Nephron progenitor cell (in vitro differentiated cells): Measurements from ENCODE around the gene ZBTB46.
A peak's percentile ranks its signal among the peaks of the same experiment; 100 is the strongest.
"Not testable (repeated sequence)": the region's sequence is repeated elsewhere in the genome, so short reads cannot be mapped to it uniquely, and the experiment has no call there.

Experiments used
- DNase-seq: peaks from one replicate; pipeline ENCODE4 v3.0.0; 2021
- H3K27ac Mint-ChIP-seq: 2 replicates; pipeline ENCODE4 v1.8.0; 2021; ENCODE audit warnings: mild to moderate bottlenecking, moderate library complexity, mixed read lengths
- H3K27me3 Mint-ChIP-seq: 2 replicates; pipeline ENCODE4 v1.8.0; 2021; ENCODE audit warnings: mild to moderate bottlenecking, low read depth, mixed read lengths; ENCODE audit not compliant: poor library complexity
- H3K36me3 Mint-ChIP-seq: 2 replicates; pipeline ENCODE4 v1.8.0; 2021; ENCODE audit warnings: low read depth, mixed read lengths
- H3K4me1 Mint-ChIP-seq: 2 replicates; pipeline ENCODE4 v1.8.0; 2021; ENCODE audit warnings: mixed read lengths
- H3K4me3 Mint-ChIP-seq: 2 replicates; pipeline ENCODE4 v1.8.0; 2021; ENCODE audit warnings: mild to moderate bottlenecking, moderate library complexity, mixed read lengths
- H3K9me3 Mint-ChIP-seq: 2 replicates; pipeline ENCODE4 v1.8.0; 2021; ENCODE audit warnings: mild to moderate bottlenecking, moderate library complexity, mixed read lengths
- TF ChIP-seq, protein P1 (sequence below): fragments of 200-600 bp; sonication (generic); IDR thresholded peaks from 2 replicates; pipeline ENCODE4 v1.5.0; 2021; ENCODE audit warnings: antibody characterized with exemption

ZBTB46 gene

DNA sequence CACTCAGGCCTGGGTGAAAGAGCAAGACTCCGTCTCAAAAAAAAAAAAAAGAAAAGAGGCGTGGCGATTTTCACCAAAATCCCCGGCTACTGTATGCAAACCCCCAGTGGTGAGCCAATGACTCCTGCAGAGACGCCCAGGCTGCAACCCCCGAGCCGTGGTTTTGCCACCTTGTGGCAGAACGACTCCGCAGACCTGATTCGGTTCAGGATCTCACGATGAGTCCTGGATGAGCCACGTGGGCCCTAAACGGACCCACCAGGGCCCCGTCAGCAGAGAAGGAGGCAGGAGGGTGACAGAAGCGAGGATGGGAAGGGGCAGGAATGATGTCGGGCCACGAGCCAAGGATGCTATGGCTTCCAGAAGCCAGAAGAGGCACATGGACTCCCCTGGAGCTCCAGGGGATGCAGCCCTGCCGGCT lies 49.0 kb downstream of the ZBTB46 start:
- Mint-ChIP-seq H3K4me1 (peaks cover 9% of the 10 kb centered on the region), H3K36me3 (peaks cover 35% of the 10 kb centered on the region), H3K27me3 (peaks cover 8% of the 10 kb centered on the region), H3K27ac (no peak overlapping the region), H3K9me3 (no peaks in the 10 kb centered on the region), H3K4me3 (no peak overlapping the region)
- TF ChIP-seq, protein P1, sequence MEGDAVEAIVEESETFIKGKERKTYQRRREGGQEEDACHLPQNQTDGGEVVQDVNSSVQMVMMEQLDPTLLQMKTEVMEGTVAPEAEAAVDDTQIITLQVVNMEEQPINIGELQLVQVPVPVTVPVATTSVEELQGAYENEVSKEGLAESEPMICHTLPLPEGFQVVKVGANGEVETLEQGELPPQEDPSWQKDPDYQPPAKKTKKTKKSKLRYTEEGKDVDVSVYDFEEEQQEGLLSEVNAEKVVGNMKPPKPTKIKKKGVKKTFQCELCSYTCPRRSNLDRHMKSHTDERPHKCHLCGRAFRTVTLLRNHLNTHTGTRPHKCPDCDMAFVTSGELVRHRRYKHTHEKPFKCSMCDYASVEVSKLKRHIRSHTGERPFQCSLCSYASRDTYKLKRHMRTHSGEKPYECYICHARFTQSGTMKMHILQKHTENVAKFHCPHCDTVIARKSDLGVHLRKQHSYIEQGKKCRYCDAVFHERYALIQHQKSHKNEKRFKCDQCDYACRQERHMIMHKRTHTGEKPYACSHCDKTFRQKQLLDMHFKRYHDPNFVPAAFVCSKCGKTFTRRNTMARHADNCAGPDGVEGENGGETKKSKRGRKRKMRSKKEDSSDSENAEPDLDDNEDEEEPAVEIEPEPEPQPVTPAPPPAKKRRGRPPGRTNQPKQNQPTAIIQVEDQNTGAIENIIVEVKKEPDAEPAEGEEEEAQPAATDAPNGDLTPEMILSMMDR = no peak
- no peak for DNase-seq

DNA sequence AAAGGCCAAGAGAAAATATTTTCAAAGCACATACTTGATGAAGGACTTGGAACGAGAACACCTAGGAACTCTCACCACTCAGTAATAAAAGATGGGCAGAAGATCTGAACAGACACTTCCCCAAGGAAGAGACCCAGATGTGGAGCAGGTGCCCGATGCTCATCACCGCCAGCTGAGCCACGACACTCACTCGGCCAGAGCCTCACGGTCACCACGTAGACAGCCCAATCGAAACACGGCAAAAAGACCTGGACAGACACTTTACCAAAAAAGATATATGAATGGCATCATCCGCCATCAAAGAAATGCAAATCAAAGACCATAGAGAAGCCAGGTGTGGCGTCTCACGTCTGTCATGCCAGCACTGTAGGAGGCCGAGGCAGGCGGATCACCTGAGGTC lies 49.9 kb downstream of the ZBTB46 start:
- peaks cover 8% of the 10 kb centered on the region for H3K27me3 Mint-ChIP-seq
- no peaks in the 10 kb centered on the region for H3K9me3 Mint-ChIP-seq
- H3K4me3 Mint-ChIP-seq = no peak overlapping the region
- no peak for DNase-seq
- peak overlapping the region; percentile 55 for H3K27ac Mint-ChIP-seq
- TF ChIP-seq, protein P1 = no peak
- H3K4me1 Mint-ChIP-seq = peaks cover 16% of the 10 kb centered on the region
- peaks cover 32% of the 10 kb centered on the region for H3K36me3 Mint-ChIP-seq

DNA sequence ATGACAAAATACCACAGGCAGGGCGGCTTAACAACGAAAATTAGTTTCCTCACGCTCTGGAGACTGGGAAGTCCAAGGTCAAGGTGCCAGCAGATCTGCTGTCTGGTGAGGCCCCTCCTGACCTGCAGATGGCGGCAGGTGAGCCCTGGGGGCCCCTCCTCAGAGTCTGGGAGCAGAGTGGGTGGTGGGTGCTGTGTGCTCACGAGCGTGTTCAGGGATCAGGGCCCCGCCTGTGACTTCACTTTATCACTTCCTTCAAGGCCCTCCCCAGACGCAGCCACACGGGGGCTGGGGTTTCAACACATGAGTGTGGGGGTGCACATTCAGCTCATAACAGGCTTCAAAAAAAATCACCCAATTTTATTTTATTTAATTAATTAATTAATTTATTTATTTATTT lies 52.2 kb downstream of the ZBTB46 start:
- no peak overlapping the region for H3K4me3 Mint-ChIP-seq
- H3K4me1 Mint-ChIP-seq = peaks cover 32% of the 10 kb centered on the region
- TF ChIP-seq, protein P1 = no peak
- no peaks in the 10 kb centered on the region for H3K9me3 Mint-ChIP-seq
- H3K36me3 Mint-ChIP-seq = peaks cover 43% of the 10 kb centered on the region
- peaks cover 10% of the 10 kb centered on the region for H3K27me3 Mint-ChIP-seq
- no peak overlapping the region for H3K27ac Mint-ChIP-seq
- no peak for DNase-seq

DNA sequence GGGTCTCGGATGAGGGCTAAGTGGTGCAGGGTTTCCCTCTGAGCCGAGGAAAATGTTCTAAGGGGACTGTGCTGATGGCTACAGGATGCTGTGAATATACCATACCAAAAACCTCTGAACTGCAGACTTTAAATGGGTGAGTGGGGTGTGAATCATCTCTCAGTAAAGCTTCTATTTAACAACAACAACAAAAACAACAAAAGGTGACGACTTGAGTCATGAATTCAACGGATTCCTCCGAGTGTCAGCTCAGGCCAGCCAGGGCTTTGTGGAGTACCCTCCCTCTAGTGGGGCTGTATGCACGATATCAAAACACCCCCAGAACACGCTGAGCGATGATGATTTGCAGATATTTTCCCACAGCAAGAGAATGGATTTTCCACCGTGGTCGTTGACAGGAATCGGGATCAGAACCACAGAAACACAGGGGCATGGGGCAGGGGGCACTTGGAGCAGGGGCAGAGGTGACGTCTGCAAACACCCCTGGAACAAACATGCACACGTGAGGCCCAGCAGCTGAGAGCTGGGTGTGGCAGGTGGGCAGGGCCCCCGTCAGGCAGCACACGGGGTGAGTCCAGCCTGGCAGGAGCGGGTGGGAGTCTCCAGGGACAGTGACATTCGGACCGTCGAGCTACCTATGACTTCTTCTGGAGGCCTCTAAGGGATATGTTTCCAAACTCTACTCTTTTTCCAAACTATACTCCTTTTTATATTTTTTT lies 52.9 kb downstream of the ZBTB46 start:
- H3K27ac Mint-ChIP-seq = no peak overlapping the region
- H3K9me3 Mint-ChIP-seq = no peaks in the 10 kb centered on the region
- H3K36me3 Mint-ChIP-seq = peaks cover 43% of the 10 kb centered on the region
- DNase-seq = no peak
- H3K4me3 Mint-ChIP-seq = no peak overlapping the region
- H3K4me1 Mint-ChIP-seq = peaks cover 32% of the 10 kb centered on the region
- TF ChIP-seq, protein P1 = no peak
- H3K27me3 Mint-ChIP-seq = peaks cover 7% of the 10 kb centered on the region

DNA sequence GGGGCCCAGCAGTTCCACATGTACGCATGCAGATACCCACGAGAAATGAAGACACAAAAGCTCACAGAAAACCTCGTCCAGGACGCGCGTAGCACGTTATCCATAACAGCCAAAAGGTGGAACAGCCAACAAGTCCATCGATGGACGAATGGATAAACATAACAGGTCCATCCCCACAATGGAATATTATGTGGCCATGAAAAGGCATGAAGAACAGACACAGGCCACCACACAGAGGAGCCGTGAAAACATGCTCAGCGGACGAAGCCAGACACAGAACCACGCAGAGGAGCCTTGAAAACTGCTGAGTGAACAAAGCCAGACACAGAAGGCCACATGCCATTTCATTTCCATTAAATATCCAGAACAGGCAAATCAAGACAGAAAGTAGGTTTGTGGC lies 53.5 kb downstream of the ZBTB46 start:
- H3K4me3 Mint-ChIP-seq = no peak overlapping the region
- TF ChIP-seq, protein P1 = no peak
- no peaks in the 10 kb centered on the region for H3K9me3 Mint-ChIP-seq
- H3K27me3 Mint-ChIP-seq = peaks cover 5% of the 10 kb centered on the region
- H3K36me3 Mint-ChIP-seq = peaks cover 43% of the 10 kb centered on the region
- DNase-seq = no peak
- H3K4me1 Mint-ChIP-seq = peaks cover 35% of the 10 kb centered on the region
- no peak overlapping the region for H3K27ac Mint-ChIP-seq

DNA sequence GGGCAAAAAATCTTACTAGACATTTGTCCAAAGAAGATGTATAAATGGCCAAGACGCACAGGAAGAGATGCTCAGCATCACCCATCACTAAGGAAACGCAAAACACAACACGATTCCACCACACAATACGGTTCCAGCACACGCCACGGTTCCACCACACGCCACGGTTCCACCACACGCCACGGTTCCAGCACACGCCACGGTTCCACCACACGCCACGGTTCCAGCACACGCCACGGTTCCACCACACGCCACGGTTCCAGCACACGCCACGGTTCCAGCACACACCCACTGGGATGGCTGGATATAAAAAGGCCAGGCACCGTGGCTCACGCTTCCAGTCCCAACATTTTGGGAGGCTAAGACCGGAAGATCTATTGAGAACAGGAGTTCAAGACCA lies 54.2 kb downstream of the ZBTB46 start:
- not testable (repeated sequence) for H3K27me3 Mint-ChIP-seq, H3K27ac Mint-ChIP-seq, H3K4me3 Mint-ChIP-seq, H3K9me3 Mint-ChIP-seq, DNase-seq
- Mint-ChIP-seq H3K36me3 (peaks cover 43% of the 10 kb centered on the region), H3K4me1 (peaks cover 37% of the 10 kb centered on the region)
